ENCODE data around the gene POLG2.

DNA sequence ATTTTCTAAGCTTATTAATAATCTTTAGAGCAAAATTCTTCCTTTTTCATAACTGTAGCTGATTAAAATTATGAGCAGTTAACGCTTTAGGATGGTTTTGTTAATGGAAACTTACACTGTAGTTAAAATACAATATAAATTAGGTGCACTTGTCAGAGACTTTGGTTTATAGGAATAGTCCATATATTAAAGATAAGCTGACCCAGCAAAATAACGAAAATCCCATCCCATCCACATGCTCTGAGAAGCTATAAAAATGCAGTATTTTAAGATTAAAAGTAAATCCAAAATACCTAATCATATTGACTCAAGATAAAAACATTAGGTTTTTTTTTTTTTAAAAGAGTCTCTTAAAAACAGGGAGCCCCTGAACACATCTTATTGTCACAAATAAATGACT lies 47.9 kb upstream of the POLG2 start:
- no peak for TF ChIP-seq CTCF (IDR thresholded peaks at IDR 0.05; ENCODE audit: poor library complexity, severe bottlenecking)
- TF ChIP-seq TAF1 (IDR thresholded peaks at IDR 0.05; ENCODE audit: low read depth): no peak
- TF ChIP-seq EZH2 (IDR thresholded peaks at IDR 0.05; ENCODE audit: borderline replicate concordance, insufficient read depth, low read length, poor library complexity, severe bottlenecking): no peak
- no peak for TF ChIP-seq POLR2AphosphoS5 (IDR thresholded peaks at IDR 0.05)
- TF ChIP-seq EP300 (conservative IDR thresholded peaks at IDR 0.05; ENCODE audit: poor library complexity, severe bottlenecking): no peak
- TF ChIP-seq RAD21 (conservative IDR thresholded peaks at IDR 0.05): no peak
